Smooth muscle cell (in vitro differentiated cells): ENCODE data around the gene ALDH1L1. TPM values are rescaled to one million over a fixed set of nuclear protein-coding genes. Genes with fewer than 3 reads are reported as not detected.
"Not testable (repeated sequence)": the region's sequence is repeated elsewhere in the genome, so short reads cannot be mapped to it uniquely, and the experiment has no call there.

Source experiments
- DNase-seq: peaks from one replicate; lab custom pipeline; 2025; ENCODE audit not compliant: unreplicated experiment; lab: John Stamatoyannopoulos, UW
- H2AFZ ChIP-seq: fragments of 200-600 bp; sonication (generic); 2 replicates; pipeline ENCODE4 v1.6.0; 2016; ENCODE audit warnings: antibody characterized with exemption, low read depth, mild to moderate bottlenecking
- H3F3A ChIP-seq: fragments of 200-600 bp; sonication (generic); 2 replicates; pipeline ENCODE4 v1.6.0; 2017; ENCODE audit warnings: antibody characterized with exemption, low read depth
- H3K27ac ChIP-seq: fragments of 200-600 bp; sonication (generic); 2 replicates; pipeline ENCODE4 v1.5.1; 2016; ENCODE audit warnings: low read depth, mild to moderate bottlenecking
- H3K27me3 ChIP-seq: fragments of 200-600 bp; sonication (generic); 2 replicates; pipeline ENCODE4 v1.6.1; 2016; ENCODE audit warnings: low read depth, mild to moderate bottlenecking
- H3K36me3 ChIP-seq: fragments of 200-600 bp; sonication (generic); 2 replicates; pipeline ENCODE4 v1.5.1; 2016; ENCODE audit warnings: low read depth
- H3K4me1 ChIP-seq: fragments of 200-600 bp; sonication (generic); 2 replicates; pipeline ENCODE4 v1.5.1; 2016; ENCODE audit warnings: low read depth
- H3K4me2 ChIP-seq: fragments of 200-600 bp; sonication (generic); 2 replicates; pipeline ENCODE4 v1.6.0; 2016; ENCODE audit warnings: mild to moderate bottlenecking
- H3K4me3 ChIP-seq: fragments of 200-600 bp; sonication (generic); 2 replicates; pipeline ENCODE4 v1.5.1; 2016; ENCODE audit warnings: mild to moderate bottlenecking
- H3K79me2 ChIP-seq: fragments of 200-600 bp; sonication (generic); 2 replicates; pipeline ENCODE4 v1.6.0; 2016; ENCODE audit warnings: low read depth, mild to moderate bottlenecking
- H3K9ac ChIP-seq: fragments of 200-600 bp; sonication (generic); 2 replicates; pipeline ENCODE4 v1.6.0; 2016; ENCODE audit warnings: low read depth
- H3K9me3 ChIP-seq: fragments of 200-600 bp; sonication (generic); replicated peaks from 2 replicates; pipeline ENCODE4 v1.5.1; 2016; ENCODE audit warnings: low read depth
- H4K20me1 ChIP-seq: fragments of 200-600 bp; sonication (generic); 2 replicates; pipeline ENCODE4 v1.6.0; 2016; ENCODE audit warnings: low read depth
- WGBS: methylation state at CpG from one replicate; pipeline ENCODE4 v1.1.7; 2016; ENCODE audit warnings: low lambda C conversion rate; 5-methylcytosine and 5-hydroxymethylcytosine counted together
- polyA plus RNA-seq: library from polyadenylated mRNA; unstranded; fragments of >200 nt; fragmentation: Nextera tagmentation; extraction: Ambion mirVana; gene quantifications from 2 replicates; pipeline ENCODE4 v1.2.1, GENCODE V29; 2016
- total RNA-seq: library from RNA; depleted of rRNA; stranded (reverse); fragments of >200 nt; gene quantifications from 2 replicates; pipeline ENCODE4 v1.2.3, GENCODE V29; 2014
- TF ChIP-seq, protein P1 (sequence below): fragments of 200-600 bp; sonication (generic); IDR thresholded peaks from 2 replicates; pipeline ENCODE4 v1.5.1; 2017; ENCODE audit warnings: borderline replicate concordance, mild to moderate bottlenecking, antibody characterized with exemption; ENCODE audit not compliant: insufficient read depth, poor library complexity, severe bottlenecking

The ALDH1L1 gene
- total and polyA plus RNA-seq, 2 experiments from 2014 or later, result 0.48 TPM; not detected in 1

- no peaks in the 10 kb centered on the region for H3K27me3 ChIP-seq
- H3K4me1 ChIP-seq, result no peaks in the 10 kb centered on the region
- H3K4me2 ChIP-seq, result no peak overlapping the region
- no peak overlapping the region for H3K4me3 ChIP-seq
- no peaks in the 10 kb centered on the region for H4K20me1 ChIP-seq
- no peak overlapping the region for H2AFZ ChIP-seq
- peaks cover 4% of the 10 kb centered on the region for H3K36me3 ChIP-seq
- H3K9me3 ChIP-seq, result peaks cover 6% of the 10 kb centered on the region
- no peaks in the 10 kb centered on the region for H3F3A ChIP-seq
- H3K79me2 ChIP-seq, result no peaks in the 10 kb centered on the region
- TF ChIP-seq, protein P1, sequence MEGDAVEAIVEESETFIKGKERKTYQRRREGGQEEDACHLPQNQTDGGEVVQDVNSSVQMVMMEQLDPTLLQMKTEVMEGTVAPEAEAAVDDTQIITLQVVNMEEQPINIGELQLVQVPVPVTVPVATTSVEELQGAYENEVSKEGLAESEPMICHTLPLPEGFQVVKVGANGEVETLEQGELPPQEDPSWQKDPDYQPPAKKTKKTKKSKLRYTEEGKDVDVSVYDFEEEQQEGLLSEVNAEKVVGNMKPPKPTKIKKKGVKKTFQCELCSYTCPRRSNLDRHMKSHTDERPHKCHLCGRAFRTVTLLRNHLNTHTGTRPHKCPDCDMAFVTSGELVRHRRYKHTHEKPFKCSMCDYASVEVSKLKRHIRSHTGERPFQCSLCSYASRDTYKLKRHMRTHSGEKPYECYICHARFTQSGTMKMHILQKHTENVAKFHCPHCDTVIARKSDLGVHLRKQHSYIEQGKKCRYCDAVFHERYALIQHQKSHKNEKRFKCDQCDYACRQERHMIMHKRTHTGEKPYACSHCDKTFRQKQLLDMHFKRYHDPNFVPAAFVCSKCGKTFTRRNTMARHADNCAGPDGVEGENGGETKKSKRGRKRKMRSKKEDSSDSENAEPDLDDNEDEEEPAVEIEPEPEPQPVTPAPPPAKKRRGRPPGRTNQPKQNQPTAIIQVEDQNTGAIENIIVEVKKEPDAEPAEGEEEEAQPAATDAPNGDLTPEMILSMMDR, result no peak
- H3K9ac ChIP-seq, result no peak overlapping the region
- DNase-seq, result no peak
- no peak overlapping the region for H3K27ac ChIP-seq
Measured at GRCh38 chr3:126076140-126076539, 104.2 kb downstream of the ALDH1L1 start.

DNA sequence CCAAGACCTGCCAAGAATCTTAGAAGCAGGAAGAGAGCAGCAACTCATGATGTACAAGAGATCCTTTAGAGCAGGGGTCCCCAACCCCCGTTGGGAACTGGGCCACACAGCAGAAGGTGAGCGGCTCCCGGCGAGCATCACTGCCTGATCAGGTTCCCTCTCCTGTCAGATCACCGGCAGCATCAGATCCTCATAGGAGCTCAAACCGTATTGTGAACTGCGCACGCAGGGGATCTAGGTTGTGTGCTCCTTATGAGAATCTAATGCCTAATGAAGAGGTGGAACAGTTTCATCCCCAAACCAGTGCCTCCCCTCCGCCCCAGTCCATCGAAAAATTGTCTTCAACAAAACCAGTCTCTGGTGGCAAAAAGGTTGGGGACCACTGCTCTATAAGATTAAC is 110.2 kb downstream of the ALDH1L1 start:
- no peak for DNase-seq
- Histone ChIP-seq H3K4me2 (no peak overlapping the region), H3K4me3 (no peak overlapping the region), H3K36me3 (peaks cover 4% of the 10 kb centered on the region), H3K4me1 (no peaks in the 10 kb centered on the region), H3F3A (no peaks in the 10 kb centered on the region), H3K9me3 (peaks cover 6% of the 10 kb centered on the region), H2AFZ (no peak overlapping the region), H4K20me1 (no peaks in the 10 kb centered on the region), H3K27me3 (no peaks in the 10 kb centered on the region), H3K79me2 (no peaks in the 10 kb centered on the region), H3K9ac (no peak overlapping the region), H3K27ac (no peak overlapping the region)
- WGBS, result 89% methylated on average over 10 of the region's 10 CpGs
- TF ChIP-seq, protein P1, result no peak

GRCh38 chr3:126067959-126068358 is 112.4 kb downstream of the ALDH1L1 start:
- no peak overlapping the region for H2AFZ ChIP-seq
- TF ChIP-seq, protein P1, result no peak
- H3K4me2 ChIP-seq, result no peak overlapping the region
- no peaks in the 10 kb centered on the region for H3K36me3 ChIP-seq
- H3K27ac ChIP-seq, result no peak overlapping the region
- no peaks in the 10 kb centered on the region for H3K27me3 ChIP-seq
- no peaks in the 10 kb centered on the region for H4K20me1 ChIP-seq
- no peak for DNase-seq
- no peaks in the 10 kb centered on the region for H3F3A ChIP-seq
- no peak overlapping the region for H3K9ac ChIP-seq
- H3K79me2 ChIP-seq, result no peaks in the 10 kb centered on the region
- no peaks in the 10 kb centered on the region for H3K4me1 ChIP-seq
- H3K9me3 ChIP-seq, result no peaks in the 10 kb centered on the region
- H3K4me3 ChIP-seq, result no peak overlapping the region
- WGBS, result 98% methylated on average over 8 of the region's 8 CpGs

DNA sequence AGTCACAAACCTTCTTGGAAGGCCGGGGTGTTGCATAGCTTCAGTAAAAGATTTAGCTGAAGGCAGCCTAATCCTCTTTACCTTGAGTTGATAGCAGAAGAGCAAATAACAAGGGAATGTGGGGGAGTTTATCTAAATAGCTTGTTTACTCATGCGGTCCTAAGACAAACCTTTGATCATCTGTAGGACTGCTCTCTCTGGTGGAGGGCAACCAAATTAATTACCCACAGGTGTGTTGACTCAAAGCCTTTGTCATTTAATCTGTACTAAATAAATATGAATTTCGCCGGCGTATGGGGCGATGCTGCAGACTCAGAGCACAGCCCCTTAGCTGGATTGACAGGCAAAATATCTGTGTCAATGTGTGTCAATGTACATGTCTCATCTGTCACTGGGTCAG is 113.7 kb downstream of the ALDH1L1 start:
- H4K20me1 ChIP-seq, H3K4me2 ChIP-seq, H3K36me3 ChIP-seq, H2AFZ ChIP-seq, H3K9me3 ChIP-seq, H3K27me3 ChIP-seq, H3K9ac ChIP-seq, H3F3A ChIP-seq, DNase-seq, H3K79me2 ChIP-seq, H3K4me1 ChIP-seq, H3K27ac ChIP-seq, H3K4me3 ChIP-seq: not testable (repeated sequence)
- WGBS, result 95% methylated on average over 6 of the region's 6 CpGs
